ENCODE results near the gene IFT27.

The IFT27 gene

GRCh38 chr22:36746375-36746970, 29.4 kb downstream of the IFT27 start:
- in situ Hi-C loops (cut with HindIII; ENCODE audit: low sequenced_read_pairs): no loop called here
- no peak for TF ChIP-seq CTCF (IDR thresholded peaks at IDR 0.05; ENCODE audit: low read depth, low read length, missing control alignments)
- no peak for DNase-seq (ENCODE audit: low read depth)
- H3K4me3 ChIP-seq (ENCODE audit: low read depth, low read length): no peak overlapping the region

- no peak overlapping the region for H3K4me3 ChIP-seq (ENCODE audit: low read depth, low read length)
- DNase-seq (ENCODE audit: low read depth): no peak
- TF ChIP-seq CTCF (IDR thresholded peaks at IDR 0.05; ENCODE audit: low read depth, low read length, missing control alignments): no peak
- in situ Hi-C loops (cut with HindIII; ENCODE audit: low sequenced_read_pairs): no loop called here
Measured at GRCh38 chr22:36745301-36745995, 30.5 kb downstream of the IFT27 start.

- no peak for DNase-seq (ENCODE audit: low read depth)
- TF ChIP-seq CTCF (IDR thresholded peaks at IDR 0.05; ENCODE audit: low read depth, low read length, missing control alignments): no peak
- H3K4me3 ChIP-seq (ENCODE audit: low read depth, low read length): no peak overlapping the region
- in situ Hi-C loops (cut with HindIII; ENCODE audit: low sequenced_read_pairs): no loop called here
Measured at GRCh38 chr22:36744791-36745190, 31.1 kb downstream of the IFT27 start.

GRCh38 chr22:36744413-36744765, 31.5 kb downstream of the IFT27 start:
- no peak for TF ChIP-seq CTCF (IDR thresholded peaks at IDR 0.05; ENCODE audit: low read depth, low read length, missing control alignments)
- DNase-seq (ENCODE audit: low read depth): no peak
- H3K4me3 ChIP-seq (ENCODE audit: low read depth, low read length): no peak overlapping the region
- in situ Hi-C loops (cut with HindIII; ENCODE audit: low sequenced_read_pairs): no loop called here

- in situ Hi-C loops (cut with HindIII; ENCODE audit: low sequenced_read_pairs): no loop called here
- DNase-seq (ENCODE audit: low read depth): no peak
- TF ChIP-seq CTCF (IDR thresholded peaks at IDR 0.05; ENCODE audit: low read depth, low read length, missing control alignments): no peak
Measured at GRCh38 chr22:36743591-36744412, 32.1 kb downstream of the IFT27 start.

GRCh38 chr22:36743011-36743410, 32.9 kb downstream of the IFT27 start:
- in situ Hi-C loops (cut with HindIII; ENCODE audit: low sequenced_read_pairs): no loop called here
- no peak for DNase-seq (ENCODE audit: low read depth)
- no peak for TF ChIP-seq CTCF (IDR thresholded peaks at IDR 0.05; ENCODE audit: low read depth, low read length, missing control alignments)
- no peak overlapping the region for H3K4me3 ChIP-seq (ENCODE audit: low read depth, low read length)

More at GRCh38 chr22:36743591-36744412, 32.1 kb downstream of the IFT27 start:
- no peak overlapping the region for H3K4me3 ChIP-seq (ENCODE audit: low read depth, low read length)
